Mononuclear cell (primary cell): Measurements from ENCODE around the gene PXN. TPM values are rescaled to one million over a fixed set of nuclear protein-coding genes. Genes with fewer than 3 reads are reported as not detected.
"Not testable (repeated sequence)": the region's sequence is repeated elsewhere in the genome, so short reads cannot be mapped to it uniquely, and the experiment has no call there.

Experiments used
- H3K27me3 ChIP-seq: 2 replicates; pipeline ENCODE4 v1.6.0; 2011; ENCODE audit warnings: low read length, control low read depth; ENCODE audit not compliant: insufficient read depth
- H3K4me1 ChIP-seq: 2 replicates; pipeline ENCODE4 v1.5.1; 2011; ENCODE audit warnings: mild to moderate bottlenecking, low read length, control low read depth; ENCODE audit not compliant: insufficient read depth
- H3K4me3 ChIP-seq: 2 replicates; pipeline ENCODE4 v1.5.1; 2011; ENCODE audit warnings: mild to moderate bottlenecking, low read length, moderate library complexity
- H3K9me3 ChIP-seq: 2 replicates; pipeline ENCODE4 v1.5.1; 2011; ENCODE audit warnings: low read depth, mild to moderate bottlenecking, control low read depth, low read length
- total RNA-seq: library from RNA; depleted of rRNA; stranded (reverse); fragments of >200 nt; gene quantifications from one replicate; pipeline ENCODE4 v1.2.3, GENCODE V29; 2012

PXN gene
- total RNA-seq, 1 donor, result 80.8 TPM

- H3K9me3 ChIP-seq, result no peaks in the 10 kb centered on the region
- no peak overlapping the region for H3K4me3 ChIP-seq
- H3K4me1 ChIP-seq, result no peaks in the 10 kb centered on the region
- H3K27me3 ChIP-seq, result no peaks in the 10 kb centered on the region
Measured at GRCh38 chr12:120215357-120215735, 50.2 kb downstream of the PXN start.

GRCh38 chr12:120214626-120215356, 50.7 kb downstream of the PXN start:
- Histone ChIP-seq H3K4me3 (no peak overlapping the region), H3K9me3 (no peaks in the 10 kb centered on the region), H3K4me1 (no peaks in the 10 kb centered on the region), H3K27me3 (no peaks in the 10 kb centered on the region)

- H3K27me3 ChIP-seq, result no peaks in the 10 kb centered on the region
- H3K4me3 ChIP-seq, result no peak overlapping the region
- H3K4me1 ChIP-seq, result no peaks in the 10 kb centered on the region
- H3K9me3 ChIP-seq, result no peaks in the 10 kb centered on the region
Measured at GRCh38 chr12:120213758-120214157, 51.8 kb downstream of the PXN start.

- H3K9me3 ChIP-seq, H3K4me3 ChIP-seq, H3K4me1 ChIP-seq, H3K27me3 ChIP-seq: not testable (repeated sequence)
Measured at GRCh38 chr12:120213182-120213581, 52.3 kb downstream of the PXN start.

GRCh38 chr12:120212301-120212700, 53.2 kb downstream of the PXN start:
- Histone ChIP-seq H3K4me3 (no peak overlapping the region), H3K4me1 (no peaks in the 10 kb centered on the region), H3K9me3 (no peaks in the 10 kb centered on the region), H3K27me3 (no peaks in the 10 kb centered on the region)

GRCh38 chr12:120211904-120212283, 53.6 kb downstream of the PXN start:
- no peaks in the 10 kb centered on the region for H3K9me3 ChIP-seq
- no peak overlapping the region for H3K4me3 ChIP-seq
- H3K27me3 ChIP-seq, result no peaks in the 10 kb centered on the region
- no peaks in the 10 kb centered on the region for H3K4me1 ChIP-seq

- Histone ChIP-seq H3K4me1 (no peaks in the 10 kb centered on the region), H3K9me3 (no peaks in the 10 kb centered on the region), H3K27me3 (no peaks in the 10 kb centered on the region), H3K4me3 (no peak overlapping the region)
Measured at GRCh38 chr12:120211243-120211903, 54.2 kb downstream of the PXN start.

GRCh38 chr12:120209851-120210250, 55.7 kb downstream of the PXN start:
- Histone ChIP-seq H3K4me3 (no peak overlapping the region), H3K27me3 (no peaks in the 10 kb centered on the region), H3K4me1 (no peaks in the 10 kb centered on the region), H3K9me3 (no peaks in the 10 kb centered on the region)

GRCh38 chr12:120207227-120207626, 58.3 kb downstream of the PXN start:
- Histone ChIP-seq H3K4me1 (peaks cover 4% of the 10 kb centered on the region), H3K27me3 (no peaks in the 10 kb centered on the region), H3K9me3 (no peaks in the 10 kb centered on the region), H3K4me3 (no peak overlapping the region)

- not testable (repeated sequence) for H3K4me1 ChIP-seq, H3K4me3 ChIP-seq, H3K27me3 ChIP-seq, H3K9me3 ChIP-seq
Measured at GRCh38 chr12:120206781-120207180, 58.7 kb downstream of the PXN start.

- H3K4me3 ChIP-seq, result no peak overlapping the region
- H3K27me3 ChIP-seq, result no peaks in the 10 kb centered on the region
- H3K9me3 ChIP-seq, result no peaks in the 10 kb centered on the region
- peaks cover 9% of the 10 kb centered on the region for H3K4me1 ChIP-seq
Measured at GRCh38 chr12:120206228-120206627, 59.3 kb downstream of the PXN start.

GRCh38 chr12:120204171-120204570, 61.4 kb downstream of the PXN start:
- peaks cover 26% of the 10 kb centered on the region for H3K4me1 ChIP-seq
- no peaks in the 10 kb centered on the region for H3K9me3 ChIP-seq
- no peak overlapping the region for H3K4me3 ChIP-seq
- no peaks in the 10 kb centered on the region for H3K27me3 ChIP-seq

- Histone ChIP-seq H3K27me3 (no peaks in the 10 kb centered on the region), H3K4me3 (peak overlapping the region; percentile 80), H3K4me1 (peaks cover 40% of the 10 kb centered on the region), H3K9me3 (no peaks in the 10 kb centered on the region)
Measured at GRCh38 chr12:120200364-120200800, 65.1 kb downstream of the PXN start.

GRCh38 chr12:120199595-120200306, 65.8 kb downstream of the PXN start:
- Histone ChIP-seq H3K4me3 (peak overlapping the region; percentile 80), H3K9me3 (no peaks in the 10 kb centered on the region), H3K27me3 (no peaks in the 10 kb centered on the region), H3K4me1 (peaks cover 46% of the 10 kb centered on the region)

- no peak overlapping the region for H3K4me3 ChIP-seq
- no peaks in the 10 kb centered on the region for H3K9me3 ChIP-seq
- peaks cover 50% of the 10 kb centered on the region for H3K4me1 ChIP-seq
- H3K27me3 ChIP-seq, result no peaks in the 10 kb centered on the region
Measured at GRCh38 chr12:120199025-120199424, 66.5 kb downstream of the PXN start.
